Mammary epithelial cell (primary cell): Measurements from ENCODE around the gene HOXB1.

Experiments
- EZH2 ChIP-seq: IDR thresholded peaks from 2 replicates; pipeline ENCODE4 v1.6.1; 2012; ENCODE audit warnings: low read length, inconsistent platforms, borderline replicate concordance
- TF ChIP-seq, protein P1 (sequence below), 2 donors: IDR thresholded peaks in 1 of 2; conservative IDR thresholded peaks in 1 of 2; 2 replicates each; pipeline ENCODE4 v1.5.1; 2011 to 2012; ENCODE audit warnings: inconsistent platforms in 2 of 2, low read length in 2 of 2, mild to moderate bottlenecking in 2 of 2, control low read depth in 1 of 2, low read depth in 1 of 2; ENCODE audit not compliant: insufficient read depth in 1 of 2; ENCODE audit errors: extremely low read depth in 1 of 2

DNA sequence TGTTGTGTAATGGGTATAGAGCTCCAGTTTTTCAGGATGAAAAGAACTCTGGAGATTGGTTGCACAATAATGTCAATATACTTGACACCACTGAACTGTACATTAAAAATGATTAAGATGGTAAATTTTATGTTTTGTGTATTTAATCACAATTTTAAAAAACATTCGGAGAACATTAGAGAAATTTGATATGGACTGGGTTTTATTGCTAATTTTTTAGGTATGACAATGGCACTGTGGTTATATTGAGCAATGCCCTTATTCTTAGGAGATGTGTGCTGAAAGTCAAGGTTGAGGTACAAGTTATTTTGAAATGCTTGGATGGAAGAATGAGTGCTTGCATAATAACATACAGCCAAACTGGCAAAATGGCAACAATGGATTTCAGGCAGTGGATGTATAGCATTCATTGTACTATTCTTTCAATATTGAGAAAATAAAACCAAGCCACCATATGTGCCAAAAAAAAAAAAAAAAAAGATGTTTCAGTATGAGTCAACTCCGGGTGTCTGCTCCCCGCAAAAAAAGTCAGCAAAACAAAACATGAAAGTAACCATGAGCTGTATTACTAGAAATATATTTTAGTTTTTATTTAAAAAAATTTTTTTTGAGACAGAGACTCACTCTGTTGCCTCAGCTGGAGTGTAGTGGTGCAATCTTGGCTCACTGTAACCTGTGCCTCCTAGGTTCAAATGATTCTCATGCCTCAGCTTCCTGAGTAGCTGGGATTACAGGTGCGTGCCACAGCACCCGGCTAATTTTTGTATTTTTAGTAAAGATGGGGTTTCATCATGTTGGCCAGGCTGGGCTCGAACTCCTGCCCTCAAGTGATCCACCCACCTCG, 19.8 kb downstream of the HOXB1 start:
- no peak for TF ChIP-seq EZH2
- TF ChIP-seq, protein P1, sequence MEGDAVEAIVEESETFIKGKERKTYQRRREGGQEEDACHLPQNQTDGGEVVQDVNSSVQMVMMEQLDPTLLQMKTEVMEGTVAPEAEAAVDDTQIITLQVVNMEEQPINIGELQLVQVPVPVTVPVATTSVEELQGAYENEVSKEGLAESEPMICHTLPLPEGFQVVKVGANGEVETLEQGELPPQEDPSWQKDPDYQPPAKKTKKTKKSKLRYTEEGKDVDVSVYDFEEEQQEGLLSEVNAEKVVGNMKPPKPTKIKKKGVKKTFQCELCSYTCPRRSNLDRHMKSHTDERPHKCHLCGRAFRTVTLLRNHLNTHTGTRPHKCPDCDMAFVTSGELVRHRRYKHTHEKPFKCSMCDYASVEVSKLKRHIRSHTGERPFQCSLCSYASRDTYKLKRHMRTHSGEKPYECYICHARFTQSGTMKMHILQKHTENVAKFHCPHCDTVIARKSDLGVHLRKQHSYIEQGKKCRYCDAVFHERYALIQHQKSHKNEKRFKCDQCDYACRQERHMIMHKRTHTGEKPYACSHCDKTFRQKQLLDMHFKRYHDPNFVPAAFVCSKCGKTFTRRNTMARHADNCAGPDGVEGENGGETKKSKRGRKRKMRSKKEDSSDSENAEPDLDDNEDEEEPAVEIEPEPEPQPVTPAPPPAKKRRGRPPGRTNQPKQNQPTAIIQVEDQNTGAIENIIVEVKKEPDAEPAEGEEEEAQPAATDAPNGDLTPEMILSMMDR (conservative IDR thresholded peaks at IDR 0.05 in 1 of 2, IDR thresholded peaks at IDR 0.05 in 1 of 2; ENCODE audit: extremely low read depth in 1 of 2, insufficient read depth in 1 of 2, low read depth in 1 of 2, low read length in 2 of 2): no peak
